C4-2B (cell line): ENCODE data around the gene SLC17A8.

Source experiments
- CTCF ChIP-seq: fragments of 450-650 bp; conservative IDR thresholded peaks from 2 replicates; pipeline ENCODE4 v1.5.1; 2017; ENCODE audit warnings: mild to moderate bottlenecking
- ZFX ChIP-seq: fragments of 450-650 bp; IDR thresholded peaks from 2 replicates; pipeline ENCODE4 v1.6.1; 2017

GRCh38 chr12:100332852-100333251 is 24.0 kb upstream of the SLC17A8 start:
- TF ChIP-seq CTCF (no peak), ZFX (no peak)
